Smooth muscle cell (in vitro differentiated cells): ENCODE results near the gene GFY. TPM values are rescaled to one million over a fixed set of nuclear protein-coding genes. Genes with fewer than 3 reads are reported as not detected.
"Not testable (repeated sequence)": the region's sequence is repeated elsewhere in the genome, so short reads cannot be mapped to it uniquely, and the experiment has no call there.

Source experiments
- DNase-seq: peaks from one replicate; lab custom pipeline; 2025; ENCODE audit not compliant: unreplicated experiment; lab: John Stamatoyannopoulos, UW
- H2AFZ ChIP-seq: fragments of 200-600 bp; sonication (generic); 2 replicates; pipeline ENCODE4 v1.6.0; 2016; ENCODE audit warnings: antibody characterized with exemption, low read depth, mild to moderate bottlenecking
- H3F3A ChIP-seq: fragments of 200-600 bp; sonication (generic); 2 replicates; pipeline ENCODE4 v1.6.0; 2017; ENCODE audit warnings: antibody characterized with exemption, low read depth
- H3K27ac ChIP-seq: fragments of 200-600 bp; sonication (generic); 2 replicates; pipeline ENCODE4 v1.5.1; 2016; ENCODE audit warnings: low read depth, mild to moderate bottlenecking
- H3K27me3 ChIP-seq: fragments of 200-600 bp; sonication (generic); 2 replicates; pipeline ENCODE4 v1.6.1; 2016; ENCODE audit warnings: low read depth, mild to moderate bottlenecking
- H3K36me3 ChIP-seq: fragments of 200-600 bp; sonication (generic); 2 replicates; pipeline ENCODE4 v1.5.1; 2016; ENCODE audit warnings: low read depth
- H3K4me1 ChIP-seq: fragments of 200-600 bp; sonication (generic); 2 replicates; pipeline ENCODE4 v1.5.1; 2016; ENCODE audit warnings: low read depth
- H3K4me2 ChIP-seq: fragments of 200-600 bp; sonication (generic); 2 replicates; pipeline ENCODE4 v1.6.0; 2016; ENCODE audit warnings: mild to moderate bottlenecking
- H3K4me3 ChIP-seq: fragments of 200-600 bp; sonication (generic); 2 replicates; pipeline ENCODE4 v1.5.1; 2016; ENCODE audit warnings: mild to moderate bottlenecking
- H3K79me2 ChIP-seq: fragments of 200-600 bp; sonication (generic); 2 replicates; pipeline ENCODE4 v1.6.0; 2016; ENCODE audit warnings: low read depth, mild to moderate bottlenecking
- H3K9ac ChIP-seq: fragments of 200-600 bp; sonication (generic); 2 replicates; pipeline ENCODE4 v1.6.0; 2016; ENCODE audit warnings: low read depth
- H3K9me3 ChIP-seq: fragments of 200-600 bp; sonication (generic); replicated peaks from 2 replicates; pipeline ENCODE4 v1.5.1; 2016; ENCODE audit warnings: low read depth
- H4K20me1 ChIP-seq: fragments of 200-600 bp; sonication (generic); 2 replicates; pipeline ENCODE4 v1.6.0; 2016; ENCODE audit warnings: low read depth
- WGBS: methylation state at CpG from one replicate; pipeline ENCODE4 v1.1.7; 2016; ENCODE audit warnings: low lambda C conversion rate; 5-methylcytosine and 5-hydroxymethylcytosine counted together
- polyA plus RNA-seq: library from polyadenylated mRNA; unstranded; fragments of >200 nt; fragmentation: Nextera tagmentation; extraction: Ambion mirVana; gene quantifications from 2 replicates; pipeline ENCODE4 v1.2.1, GENCODE V29; 2016
- total RNA-seq: library from RNA; depleted of rRNA; stranded (reverse); fragments of >200 nt; gene quantifications from 2 replicates; pipeline ENCODE4 v1.2.3, GENCODE V29; 2014
- TF ChIP-seq, protein P1 (sequence below): fragments of 200-600 bp; sonication (generic); IDR thresholded peaks from 2 replicates; pipeline ENCODE4 v1.5.1; 2017; ENCODE audit warnings: borderline replicate concordance, mild to moderate bottlenecking, antibody characterized with exemption; ENCODE audit not compliant: insufficient read depth, poor library complexity, severe bottlenecking

The GFY gene
- total and polyA plus RNA-seq, 2 experiments from 2014 or later = not detected

DNA sequence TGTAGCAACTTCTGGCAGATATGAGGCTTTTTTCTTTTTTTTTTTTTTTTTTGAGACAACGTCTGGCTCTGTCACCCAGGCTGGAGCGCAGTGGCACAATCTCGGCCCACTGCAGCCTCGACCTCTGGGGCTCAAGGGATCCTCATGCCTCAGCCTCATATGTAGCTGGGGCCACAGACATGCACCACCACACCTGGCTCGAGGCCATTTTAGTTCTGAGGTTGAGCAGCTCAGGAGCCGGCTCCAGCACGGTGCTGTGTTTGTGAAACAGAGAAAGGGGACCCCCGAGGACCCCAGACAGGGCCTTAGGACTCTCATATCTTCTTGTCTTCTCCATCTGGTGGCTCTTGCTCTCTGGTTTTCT, 45.4 kb downstream of the GFY start:
- Histone ChIP-seq H3K4me2 (no peak overlapping the region), H3K4me1 (no peaks in the 10 kb centered on the region), H2AFZ (no peak overlapping the region), H3K36me3 (no peaks in the 10 kb centered on the region), H3F3A (no peaks in the 10 kb centered on the region), H4K20me1 (no peaks in the 10 kb centered on the region), H3K27ac (no peak overlapping the region), H3K9ac (no peak overlapping the region), H3K27me3 (no peaks in the 10 kb centered on the region), H3K4me3 (no peak overlapping the region), H3K9me3 (no peaks in the 10 kb centered on the region), H3K79me2 (no peaks in the 10 kb centered on the region)
- DNase-seq = no peak
- 90% methylated on average over 8 of the region's 8 CpGs for WGBS
- TF ChIP-seq, protein P1, sequence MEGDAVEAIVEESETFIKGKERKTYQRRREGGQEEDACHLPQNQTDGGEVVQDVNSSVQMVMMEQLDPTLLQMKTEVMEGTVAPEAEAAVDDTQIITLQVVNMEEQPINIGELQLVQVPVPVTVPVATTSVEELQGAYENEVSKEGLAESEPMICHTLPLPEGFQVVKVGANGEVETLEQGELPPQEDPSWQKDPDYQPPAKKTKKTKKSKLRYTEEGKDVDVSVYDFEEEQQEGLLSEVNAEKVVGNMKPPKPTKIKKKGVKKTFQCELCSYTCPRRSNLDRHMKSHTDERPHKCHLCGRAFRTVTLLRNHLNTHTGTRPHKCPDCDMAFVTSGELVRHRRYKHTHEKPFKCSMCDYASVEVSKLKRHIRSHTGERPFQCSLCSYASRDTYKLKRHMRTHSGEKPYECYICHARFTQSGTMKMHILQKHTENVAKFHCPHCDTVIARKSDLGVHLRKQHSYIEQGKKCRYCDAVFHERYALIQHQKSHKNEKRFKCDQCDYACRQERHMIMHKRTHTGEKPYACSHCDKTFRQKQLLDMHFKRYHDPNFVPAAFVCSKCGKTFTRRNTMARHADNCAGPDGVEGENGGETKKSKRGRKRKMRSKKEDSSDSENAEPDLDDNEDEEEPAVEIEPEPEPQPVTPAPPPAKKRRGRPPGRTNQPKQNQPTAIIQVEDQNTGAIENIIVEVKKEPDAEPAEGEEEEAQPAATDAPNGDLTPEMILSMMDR = no peak

DNA sequence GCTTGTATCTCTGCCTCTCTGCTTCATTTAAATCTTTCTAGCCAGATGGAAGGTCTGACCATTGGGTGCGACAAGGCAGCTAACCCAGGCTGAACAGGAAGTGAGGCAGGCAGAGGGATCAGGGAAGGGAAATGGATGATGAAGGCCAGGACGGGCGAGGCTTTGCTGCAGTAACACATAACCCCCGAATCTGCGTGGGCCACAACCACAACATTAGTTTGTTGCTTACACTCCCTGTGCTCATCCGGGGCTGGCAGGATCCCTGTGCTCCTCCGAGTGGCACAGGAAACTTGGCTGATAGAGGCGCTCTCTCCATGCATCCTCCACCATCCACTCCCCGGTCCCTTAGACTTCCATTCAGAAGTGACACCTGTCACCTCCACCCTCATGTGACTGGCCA, 47.7 kb downstream of the GFY start:
- Histone ChIP-seq H3K36me3 (no peaks in the 10 kb centered on the region), H3K4me3 (no peak overlapping the region), H3K9me3 (no peaks in the 10 kb centered on the region), H3F3A (no peaks in the 10 kb centered on the region), H3K9ac (no peak overlapping the region), H4K20me1 (no peaks in the 10 kb centered on the region), H3K27ac (no peak overlapping the region), H3K4me1 (no peaks in the 10 kb centered on the region), H3K27me3 (no peaks in the 10 kb centered on the region), H3K4me2 (no peak overlapping the region), H3K79me2 (no peaks in the 10 kb centered on the region), H2AFZ (no peak overlapping the region)
- TF ChIP-seq, protein P1 = no peak
- WGBS = 70% methylated on average over 9 of the region's 9 CpGs
- DNase-seq = no peak

DNA sequence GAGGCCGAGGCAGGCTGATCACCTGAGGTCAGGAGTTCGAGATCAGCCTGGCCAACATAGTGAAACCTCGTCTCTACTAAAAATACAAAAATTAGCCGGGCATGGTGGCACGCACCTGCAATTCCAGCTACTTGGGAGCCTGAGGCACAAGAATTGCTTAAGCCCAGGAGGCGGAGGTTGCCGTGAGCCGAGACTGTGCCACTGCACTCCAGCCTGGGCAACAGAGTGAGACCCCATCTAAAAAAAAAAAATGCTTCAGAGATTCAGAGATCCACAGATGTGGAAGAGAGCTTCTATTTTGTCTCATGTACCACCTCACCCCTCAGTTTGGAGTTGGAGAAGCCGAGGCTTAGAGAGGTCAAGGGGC, 48.3 kb downstream of the GFY start:
- not testable (repeated sequence) for H3K4me3 ChIP-seq, H3K36me3 ChIP-seq, H3K4me1 ChIP-seq, H3F3A ChIP-seq, H3K27ac ChIP-seq, H3K27me3 ChIP-seq, H3K79me2 ChIP-seq, H4K20me1 ChIP-seq, DNase-seq, H3K9ac ChIP-seq, H3K9me3 ChIP-seq, H2AFZ ChIP-seq
- 91% methylated on average over 9 of the region's 9 CpGs for WGBS
- H3K4me2 ChIP-seq = peak overlapping the region; percentile 88

DNA sequence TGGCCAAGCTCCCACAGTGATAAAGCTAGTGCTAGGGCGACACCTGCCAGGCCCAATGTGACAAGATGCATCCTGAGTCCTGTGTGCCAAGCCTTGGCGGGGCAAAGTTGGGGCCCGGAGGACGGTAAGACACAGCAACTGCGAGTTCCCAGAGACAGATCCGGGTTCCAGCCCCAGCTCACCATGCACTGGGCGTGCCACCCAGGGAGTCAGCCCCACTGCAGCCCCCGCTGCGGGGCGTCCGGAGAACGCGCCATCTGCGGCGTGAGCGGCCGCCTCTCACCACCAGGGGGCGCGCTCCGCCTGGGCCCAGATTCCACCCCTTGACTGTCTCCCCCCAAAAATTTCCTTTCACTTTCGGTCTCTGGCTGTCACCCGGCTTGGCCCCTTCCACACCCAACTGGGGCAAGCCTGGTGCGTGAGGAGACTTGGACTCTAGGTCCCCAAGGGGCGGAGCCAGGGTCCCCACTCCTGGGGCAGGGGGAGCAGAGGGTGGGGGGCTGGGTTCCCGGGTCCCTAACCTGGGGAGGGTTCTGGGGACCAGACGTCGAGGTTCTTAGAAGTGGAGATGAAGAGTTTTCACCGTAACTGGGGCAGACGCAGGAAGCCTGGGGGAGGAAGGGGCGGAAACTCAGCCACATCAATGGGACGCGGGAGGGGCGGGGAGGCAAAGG, 48.8 kb downstream of the GFY start, which contains the start of gene FLT3LG:
TSS of gene FLT3LG (plus strand) at position 348 of the 674 bp plus-strand sequence. CDS start 425 bp downstream, outside the sequence.
- H3K27ac ChIP-seq = no peak within 1 kb of the TSS
- H4K20me1 ChIP-seq = no peaks in the 10 kb centered on the region
- H3K4me2 ChIP-seq = peak within 1 kb of the TSS; percentile 88
- peak within 1 kb of the TSS; percentile 69 for H3K4me3 ChIP-seq
- H3K4me1 ChIP-seq = no peaks in the 10 kb centered on the region
- no peaks in the 10 kb centered on the region for H3K27me3 ChIP-seq
- no peaks in the 10 kb centered on the region for H3K36me3 ChIP-seq
- H3K79me2 ChIP-seq = no peaks in the 10 kb centered on the region
- no peaks in the 10 kb centered on the region for H3F3A ChIP-seq
- 8% methylated on average over 28 of the region's 33 CpGs for WGBS
- peak within 1 kb of the TSS; percentile 61 for H3K9ac ChIP-seq
- peak within 1 kb of the TSS; percentile 65 for H2AFZ ChIP-seq
- peak; percentile 40 for DNase-seq
- H3K9me3 ChIP-seq = no peaks in the 10 kb centered on the region
- TF ChIP-seq, protein P1 = peak; percentile 98
